HCT116 (cell line): ENCODE measurements around the gene GREB1L.
"Not testable (repeated sequence)": the region's sequence is repeated elsewhere in the genome, so short reads cannot be mapped to it uniquely, and the experiment has no call there.

Experiments used
- CTCF ChIP-seq, 3 experiments: fragments of 200-600 bp in 1 of 3; sonication (generic) in 1 of 3; IDR thresholded peaks in 2 of 3; conservative IDR thresholded peaks in 1 of 3; 2 replicates each; pipeline ENCODE4 v1.5.1; 2012 to 2017; ENCODE audit warnings: low read depth in 2 of 3, low read length in 2 of 3, antibody characterized with exemption in 1 of 3, borderline replicate concordance in 1 of 3, control low read depth in 1 of 3, mild to moderate bottlenecking in 1 of 3, mixed read lengths in 1 of 3, mixed run types in 1 of 3, moderate library complexity in 1 of 3; ENCODE audit not compliant: insufficient read depth in 1 of 3
- EZH2 ChIP-seq: fragments of 200-600 bp; sonication (generic); IDR thresholded peaks from 2 replicates; pipeline ENCODE4 v1.6.1; 2017; ENCODE audit warnings: antibody characterized with exemption, mixed run types
- POLR2A ChIP-seq: IDR thresholded peaks from 2 replicates; pipeline ENCODE4 v1.7.0; 2011; ENCODE audit warnings: borderline replicate concordance; ENCODE audit not compliant: insufficient read depth, insufficient read length; ENCODE audit errors: extremely low read depth
- TCF7L2 ChIP-seq: IDR thresholded peaks from 2 replicates; pipeline ENCODE4 v1.7.0; 2011; ENCODE audit warnings: borderline replicate concordance, inconsistent platforms; ENCODE audit not compliant: insufficient read depth, insufficient read length; ENCODE audit errors: extremely low read depth

GRCh38 chr18:21214409-21214808 lies 27.6 kb upstream of the GREB1L start:
- TF ChIP-seq CTCF (IDR thresholded peaks at IDR 0.05 in 2 of 3, conservative IDR thresholded peaks at IDR 0.05 in 1 of 3; ENCODE audit: borderline replicate concordance in 1 of 3, insufficient read depth in 1 of 3, low read depth in 2 of 3, low read length in 2 of 3); POLR2A; EZH2; TCF7L2: not testable (repeated sequence)
